Suprapubic skin (tissue), 3 donors: ENCODE measurements around the gene PACS2.

Source experiments
- EP300 ChIP-seq: sonication (generic); formaldehyde crosslinking; IDR thresholded peaks from one replicate; pipeline ENCODE4 v1.6.1; 2017; ENCODE audit warnings: antibody characterized with exemption
- POLR2A ChIP-seq, 2 donors: fragments of 450-650 bp; IDR thresholded peaks; one replicate each; pipeline ENCODE4 v1.6.1; 2017; ENCODE audit warnings: antibody characterized with exemption in 2 of 2, mild to moderate bottlenecking in 2 of 2, moderate library complexity in 2 of 2
- TF ChIP-seq, protein P1 (sequence below), 2 donors: fragments of 200-600 bp in 1 of 2; fragments of 450-650 bp in 1 of 2; sonication (generic) in 1 of 2; IDR thresholded peaks; one replicate each; pipeline ENCODE4 v1.5.1; 2016 to 2019; ENCODE audit warnings: antibody characterized with exemption in 2 of 2, mild to moderate bottlenecking in 1 of 2, moderate library complexity in 1 of 2

DNA sequence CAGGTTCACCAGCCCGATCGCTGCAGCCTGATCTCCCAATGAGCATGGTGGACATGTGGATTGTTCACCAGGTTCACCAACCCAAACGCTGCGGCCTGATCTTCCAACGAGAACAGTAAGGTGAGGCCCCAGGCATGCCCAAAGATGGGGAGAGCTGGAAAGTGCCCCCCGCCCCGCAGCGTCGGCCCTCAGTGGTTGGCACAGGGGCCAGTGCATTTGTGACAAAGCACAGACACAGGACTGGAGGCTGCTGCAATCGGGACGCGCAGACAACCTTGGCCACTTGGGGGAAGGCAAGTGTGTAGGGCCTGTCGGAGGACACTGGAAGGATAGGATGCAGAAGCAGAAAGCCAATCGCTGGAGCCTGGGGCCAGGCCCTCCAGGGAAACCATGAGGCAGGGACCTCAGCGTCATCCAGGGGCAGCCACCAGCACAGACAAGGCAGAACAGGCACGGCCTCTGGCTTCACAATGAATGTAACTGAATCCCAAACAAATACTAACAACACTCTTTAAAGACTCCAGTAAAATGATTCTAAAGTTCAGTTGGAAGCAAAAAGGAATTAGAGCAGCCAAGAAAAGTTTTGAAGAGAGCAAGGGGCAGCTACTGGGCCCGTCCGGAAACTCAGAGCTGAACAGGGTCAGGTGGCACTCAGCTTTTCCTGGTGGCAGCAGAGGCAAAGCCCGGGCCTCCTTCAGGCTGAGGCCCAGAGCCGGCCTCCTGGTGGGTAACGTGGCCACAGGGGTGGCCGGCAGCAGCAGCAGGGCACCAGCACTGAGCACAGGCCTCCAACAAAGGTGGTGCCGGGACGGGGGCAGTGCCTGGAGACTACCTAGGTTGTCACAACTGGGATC, 27.1 kb upstream of the PACS2 start:
- TF ChIP-seq, protein P1, sequence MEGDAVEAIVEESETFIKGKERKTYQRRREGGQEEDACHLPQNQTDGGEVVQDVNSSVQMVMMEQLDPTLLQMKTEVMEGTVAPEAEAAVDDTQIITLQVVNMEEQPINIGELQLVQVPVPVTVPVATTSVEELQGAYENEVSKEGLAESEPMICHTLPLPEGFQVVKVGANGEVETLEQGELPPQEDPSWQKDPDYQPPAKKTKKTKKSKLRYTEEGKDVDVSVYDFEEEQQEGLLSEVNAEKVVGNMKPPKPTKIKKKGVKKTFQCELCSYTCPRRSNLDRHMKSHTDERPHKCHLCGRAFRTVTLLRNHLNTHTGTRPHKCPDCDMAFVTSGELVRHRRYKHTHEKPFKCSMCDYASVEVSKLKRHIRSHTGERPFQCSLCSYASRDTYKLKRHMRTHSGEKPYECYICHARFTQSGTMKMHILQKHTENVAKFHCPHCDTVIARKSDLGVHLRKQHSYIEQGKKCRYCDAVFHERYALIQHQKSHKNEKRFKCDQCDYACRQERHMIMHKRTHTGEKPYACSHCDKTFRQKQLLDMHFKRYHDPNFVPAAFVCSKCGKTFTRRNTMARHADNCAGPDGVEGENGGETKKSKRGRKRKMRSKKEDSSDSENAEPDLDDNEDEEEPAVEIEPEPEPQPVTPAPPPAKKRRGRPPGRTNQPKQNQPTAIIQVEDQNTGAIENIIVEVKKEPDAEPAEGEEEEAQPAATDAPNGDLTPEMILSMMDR (IDR thresholded peaks at IDR 0.05), result no peak
- no peak for TF ChIP-seq EP300
- TF ChIP-seq POLR2A (IDR thresholded peaks at IDR 0.05), result no peak
